Vagina (tissue), 2 donors: ENCODE data around the gene RNF144B.

Source experiments
- CTCF ChIP-seq, 3 experiments: fragments of 450-650 bp in 2 of 3; fragments of 200-600 bp in 1 of 3; sonication (generic) in 1 of 3; IDR thresholded peaks; one replicate each; pipeline ENCODE4 v1.5.1; 2017 to 2019; ENCODE audit warnings: antibody characterized with exemption in 3 of 3, mild to moderate bottlenecking in 2 of 3, moderate library complexity in 2 of 3
- POLR2A ChIP-seq, 2 donors: fragments of 450-650 bp; IDR thresholded peaks; one replicate each; pipeline ENCODE4 v1.6.1; 2017; ENCODE audit warnings: antibody characterized with exemption in 2 of 2, mild to moderate bottlenecking in 2 of 2, moderate library complexity in 2 of 2
- POLR2AphosphoS5 ChIP-seq, 2 donors: sonication (generic); formaldehyde crosslinking; IDR thresholded peaks; one replicate each; pipeline ENCODE4 v1.9.0; 2017; ENCODE audit warnings: antibody characterized with exemption in 2 of 2, mild to moderate bottlenecking in 2 of 2, low read depth in 1 of 2; ENCODE audit not compliant: insufficient read depth in 1 of 2

- TF ChIP-seq CTCF (IDR thresholded peaks at IDR 0.05) (no peak), POLR2A (IDR thresholded peaks at IDR 0.05) (no peak), POLR2AphosphoS5 (IDR thresholded peaks at IDR 0.05; ENCODE audit: insufficient read depth in 1 of 2, low read depth in 1 of 2) (no peak)
Observed at GRCh38 chr6:18427296-18427695, 40.1 kb downstream of the RNF144B start.
